DMS 273 treated with DMSO at 0.1 percent for 48 hours (cell line): ENCODE measurements around the gene SUCLG2.

Experiments
- DNase-seq: peaks from one replicate; lab custom pipeline; 2025; lab: John Stamatoyannopoulos, UW

SUCLG2 gene

GRCh38 chr3:67654099-67654843, at the start of gene SUCLG2:
Gene SUCLG2 (minus strand): TSS chr3:67654612. CDS start chr3:67654586, 26 bp downstream.
- DNase-seq, result peak; percentile 3

GRCh38 chr3:67700596-67700995, 46.2 kb upstream of the SUCLG2 start:
- no peak for DNase-seq

GRCh38 chr3:67699882-67700281, 45.5 kb upstream of the SUCLG2 start:
- DNase-seq, result no peak

GRCh38 chr3:67692621-67693020, 38.2 kb upstream of the SUCLG2 start:
- DNase-seq, result no peak

GRCh38 chr3:67691926-67692325, 37.5 kb upstream of the SUCLG2 start:
- no peak for DNase-seq

GRCh38 chr3:67691207-67691606, 36.8 kb upstream of the SUCLG2 start:
- DNase-seq, result no peak

GRCh38 chr3:67689806-67690205, 35.4 kb upstream of the SUCLG2 start:
- no peak for DNase-seq

- no peak for DNase-seq
Measured at GRCh38 chr3:67688231-67688630, 33.8 kb upstream of the SUCLG2 start.

GRCh38 chr3:67686069-67686468, 31.7 kb upstream of the SUCLG2 start:
- DNase-seq, result no peak

GRCh38 chr3:67685499-67685898, 31.1 kb upstream of the SUCLG2 start:
- DNase-seq, result no peak

GRCh38 chr3:67684211-67684610, 29.8 kb upstream of the SUCLG2 start:
- DNase-seq, result no peak

- no peak for DNase-seq
Measured at GRCh38 chr3:67683522-67683921, 29.1 kb upstream of the SUCLG2 start.

GRCh38 chr3:67678665-67679064, 24.3 kb upstream of the SUCLG2 start:
- DNase-seq, result no peak

- no peak for DNase-seq
Measured at GRCh38 chr3:67674055-67674454, 19.6 kb upstream of the SUCLG2 start.

- no peak for DNase-seq
Measured at GRCh38 chr3:67662733-67663132, 8.3 kb upstream of the SUCLG2 start.

- no peak for DNase-seq
Measured at GRCh38 chr3:67661089-67661488, 6.7 kb upstream of the SUCLG2 start.

GRCh38 chr3:67657192-67657591, 2.8 kb upstream of the SUCLG2 start:
- DNase-seq, result no peak

- no peak for DNase-seq
Measured at GRCh38 chr3:67656614-67657013, 2.2 kb upstream of the SUCLG2 start.

- DNase-seq, result no peak
Measured at GRCh38 chr3:67655364-67656121, 1.1 kb upstream of the SUCLG2 start.

GRCh38 chr3:67654844-67655177, 399 bp upstream of the SUCLG2 start:
- DNase-seq, result no peak

- DNase-seq, result no peak
Measured at GRCh38 chr3:67653425-67654098, 850 bp downstream of the SUCLG2 start.

- no peak for DNase-seq
Measured at GRCh38 chr3:67650084-67650483, 4.3 kb downstream of the SUCLG2 start.

- DNase-seq, result no peak
Measured at GRCh38 chr3:67649681-67650080, 4.7 kb downstream of the SUCLG2 start.
